Measurements from ENCODE around the gene KCNJ2. TPM values are rescaled to one million over a fixed set of nuclear protein-coding genes. Genes with fewer than 3 reads are reported as not detected.
A peak's percentile ranks its signal among the peaks of the same experiment; 100 is the strongest.

The KCNJ2 gene
- total and polyA plus RNA-seq, 2 experiments from 2014 or later = 0.75 to 1.1 TPM

GRCh38 chr17:70128727-70129238 is 40.5 kb upstream of the KCNJ2 start:
- 95 to 96% methylated on average over 23 of the region's 23 CpGs for WGBS, 2 experiments (ENCODE audit: low coverage in 1 of 2, low lambda C conversion rate in 2 of 2, missing lambda C conversion rate in 2 of 2)
- Histone ChIP-seq H3K36me3 (ENCODE audit: low read depth) (no peaks in the 10 kb centered on the region), H3K79me2 (ENCODE audit: insufficient read depth) (no peaks in the 10 kb centered on the region), H3K4me2 (ENCODE audit: unreplicated experiment) (no peak overlapping the region), H3K9ac (no peak overlapping the region), H2AFZ (no peak overlapping the region), H4K20me1 (ENCODE audit: insufficient read depth) (no peaks in the 10 kb centered on the region), H3F3A (ENCODE audit: insufficient read depth) (no peaks in the 10 kb centered on the region), H3K27ac (no peak overlapping the region), H3K4me1 (ENCODE audit: insufficient read depth) (no peaks in the 10 kb centered on the region), H3K9me3 (ENCODE audit: low read depth) (no peaks in the 10 kb centered on the region), H3K9me2 (ENCODE audit: insufficient read depth) (no peaks in the 10 kb centered on the region), H3K4me3 (no peak overlapping the region), H3K27me3 (replicated peaks; ENCODE audit: insufficient read depth) (no peaks in the 10 kb centered on the region)
- DNase-seq = no peak
- in situ Hi-C loops (cut with MboI) = no loop called here
- TF ChIP-seq EZH2 (IDR thresholded peaks at IDR 0.05; ENCODE audit: insufficient read depth, poor library complexity, severe bottlenecking) (no peak), EZH2phosphoT487 (IDR thresholded peaks at IDR 0.05; ENCODE audit: insufficient read depth, low read depth) (no peak)

DNA sequence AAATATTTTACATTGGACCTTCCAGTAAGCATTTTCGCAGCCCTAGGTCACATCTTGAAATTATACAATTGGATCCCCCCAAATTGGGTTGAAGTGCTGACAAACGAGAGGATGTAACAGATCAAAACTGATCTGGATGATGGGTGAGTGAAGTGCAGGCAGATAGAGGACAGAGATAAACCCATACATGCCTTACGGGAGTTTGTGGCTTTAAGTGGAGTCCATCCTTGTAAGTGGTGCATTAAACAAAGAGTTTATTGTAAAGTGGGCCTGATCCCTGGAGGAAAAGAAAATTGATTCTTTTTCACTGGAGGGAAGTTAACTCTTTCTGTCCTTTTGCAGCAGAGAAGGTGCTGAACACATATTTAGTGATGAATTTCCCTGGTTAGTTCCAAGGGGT is 39.0 kb upstream of the KCNJ2 start:
- Histone ChIP-seq H3K79me2 (ENCODE audit: insufficient read depth) (no peaks in the 10 kb centered on the region), H2AFZ (no peak overlapping the region), H3F3A (ENCODE audit: insufficient read depth) (no peaks in the 10 kb centered on the region), H3K27me3 (replicated peaks; ENCODE audit: insufficient read depth) (no peaks in the 10 kb centered on the region), H3K4me3 (no peak overlapping the region), H3K9ac (no peak overlapping the region), H3K36me3 (ENCODE audit: low read depth) (no peaks in the 10 kb centered on the region), H3K9me2 (ENCODE audit: insufficient read depth) (no peaks in the 10 kb centered on the region), H3K4me2 (ENCODE audit: unreplicated experiment) (no peak overlapping the region), H4K20me1 (ENCODE audit: insufficient read depth) (no peaks in the 10 kb centered on the region), H3K27ac (no peak overlapping the region), H3K4me1 (ENCODE audit: insufficient read depth) (no peaks in the 10 kb centered on the region), H3K9me3 (ENCODE audit: low read depth) (no peaks in the 10 kb centered on the region)
- no peak for DNase-seq
- in situ Hi-C loops (cut with MboI) = no loop called here
- WGBS, 2 experiments (ENCODE audit: low coverage in 1 of 2, low lambda C conversion rate in 2 of 2, missing lambda C conversion rate in 2 of 2) = 75 to 79% methylated on average over 3 of the region's 3 CpGs
- TF ChIP-seq EZH2phosphoT487 (IDR thresholded peaks at IDR 0.05; ENCODE audit: insufficient read depth, low read depth) (no peak), EZH2 (IDR thresholded peaks at IDR 0.05; ENCODE audit: insufficient read depth, poor library complexity, severe bottlenecking) (no peak)

DNA sequence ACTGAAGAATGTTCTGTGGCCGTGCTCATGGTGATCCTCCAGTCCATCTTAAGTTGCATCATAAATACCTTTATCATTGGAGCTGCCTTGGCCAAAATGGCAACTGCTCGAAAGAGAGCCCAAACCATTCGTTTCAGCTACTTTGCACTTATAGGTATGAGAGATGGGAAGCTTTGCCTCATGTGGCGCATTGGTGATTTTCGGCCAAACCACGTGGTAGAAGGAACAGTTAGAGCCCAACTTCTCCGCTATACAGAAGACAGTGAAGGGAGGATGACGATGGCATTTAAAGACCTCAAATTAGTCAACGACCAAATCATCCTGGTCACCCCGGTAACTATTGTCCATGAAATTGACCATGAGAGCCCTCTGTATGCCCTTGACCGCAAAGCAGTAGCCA is 36.8 kb upstream of the KCNJ2 start:
- Histone ChIP-seq H3K9me2 (ENCODE audit: insufficient read depth) (no peaks in the 10 kb centered on the region), H3K4me1 (ENCODE audit: insufficient read depth) (peaks cover 8% of the 10 kb centered on the region), H3K36me3 (ENCODE audit: low read depth) (no peaks in the 10 kb centered on the region), H4K20me1 (ENCODE audit: insufficient read depth) (no peaks in the 10 kb centered on the region), H3F3A (ENCODE audit: insufficient read depth) (peaks cover 7% of the 10 kb centered on the region), H2AFZ (no peak overlapping the region), H3K27me3 (replicated peaks; ENCODE audit: insufficient read depth) (no peaks in the 10 kb centered on the region), H3K9ac (no peak overlapping the region), H3K9me3 (ENCODE audit: low read depth) (no peaks in the 10 kb centered on the region), H3K27ac (no peak overlapping the region), H3K4me2 (ENCODE audit: unreplicated experiment) (no peak overlapping the region), H3K79me2 (ENCODE audit: insufficient read depth) (no peaks in the 10 kb centered on the region), H3K4me3 (no peak overlapping the region)
- TF ChIP-seq EZH2phosphoT487 (IDR thresholded peaks at IDR 0.05; ENCODE audit: insufficient read depth, low read depth) = no peak
- no peak for TF ChIP-seq EZH2 (IDR thresholded peaks at IDR 0.05; ENCODE audit: insufficient read depth, poor library complexity, severe bottlenecking)
- 91 to 94% methylated on average over 11 of the region's 11 CpGs for WGBS, 2 experiments (ENCODE audit: low coverage in 1 of 2, low lambda C conversion rate in 2 of 2, missing lambda C conversion rate in 2 of 2)
- no peak for DNase-seq
- in situ Hi-C loops (cut with MboI) = no loop called here

- H3K27me3 ChIP-seq (replicated peaks; ENCODE audit: insufficient read depth) = no peaks in the 10 kb centered on the region
- peaks cover 22% of the 10 kb centered on the region for H3K4me1 ChIP-seq (ENCODE audit: insufficient read depth)
- DNase-seq = no peak
- no peaks in the 10 kb centered on the region for H3K36me3 ChIP-seq (ENCODE audit: low read depth)
- peaks cover 20% of the 10 kb centered on the region for H3F3A ChIP-seq (ENCODE audit: insufficient read depth)
- no peak overlapping the region for H2AFZ ChIP-seq
- H3K79me2 ChIP-seq (ENCODE audit: insufficient read depth) = no peaks in the 10 kb centered on the region
- H3K4me2 ChIP-seq (ENCODE audit: unreplicated experiment) = no peak overlapping the region
- no peaks in the 10 kb centered on the region for H3K9me3 ChIP-seq (ENCODE audit: low read depth)
- no peaks in the 10 kb centered on the region for H4K20me1 ChIP-seq (ENCODE audit: insufficient read depth)
- no peak overlapping the region for H3K9ac ChIP-seq
- no peak overlapping the region for H3K4me3 ChIP-seq
- H3K27ac ChIP-seq = no peak overlapping the region
- in situ Hi-C loops (cut with MboI) = no loop called here
- 68 to 74% methylated on average over 8 of the region's 8 CpGs for WGBS, 2 experiments (ENCODE audit: low coverage in 1 of 2, low lambda C conversion rate in 2 of 2, missing lambda C conversion rate in 2 of 2)
- TF ChIP-seq EZH2 (IDR thresholded peaks at IDR 0.05; ENCODE audit: insufficient read depth, poor library complexity, severe bottlenecking) = no peak
- no peaks in the 10 kb centered on the region for H3K9me2 ChIP-seq (ENCODE audit: insufficient read depth)
Measured at GRCh38 chr17:70134042-70134441, 35.3 kb upstream of the KCNJ2 start.

DNA sequence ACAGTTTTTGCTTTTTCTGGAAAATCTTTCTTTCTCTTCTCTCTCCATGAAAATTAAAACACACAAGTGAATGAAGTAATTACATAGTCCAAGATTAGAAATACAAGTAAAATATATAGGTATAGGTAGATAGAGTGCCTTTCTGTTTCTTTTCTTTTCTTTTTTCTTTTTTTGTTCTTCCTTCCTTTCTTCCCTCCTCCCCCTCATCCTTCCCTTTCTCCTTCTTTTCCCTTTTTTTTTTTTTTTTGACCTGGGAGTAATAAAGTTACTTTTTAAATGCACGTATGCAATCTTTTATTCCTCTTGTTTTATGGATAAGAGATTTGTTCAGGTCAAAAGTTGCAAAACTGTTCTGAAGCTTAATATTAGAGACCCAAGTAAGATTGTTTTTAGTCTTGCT is 34.6 kb upstream of the KCNJ2 start:
- Histone ChIP-seq H3K79me2 (ENCODE audit: insufficient read depth) (no peaks in the 10 kb centered on the region), H3K9ac (no peak overlapping the region), H3K27ac (no peak overlapping the region), H3K4me2 (ENCODE audit: unreplicated experiment) (no peak overlapping the region), H4K20me1 (ENCODE audit: insufficient read depth) (no peaks in the 10 kb centered on the region), H3F3A (ENCODE audit: insufficient read depth) (peaks cover 20% of the 10 kb centered on the region), H3K36me3 (ENCODE audit: low read depth) (no peaks in the 10 kb centered on the region), H2AFZ (peak overlapping the region; percentile 22; the same call in 1 of the 2 replicates), H3K4me1 (ENCODE audit: insufficient read depth) (peaks cover 22% of the 10 kb centered on the region), H3K9me3 (ENCODE audit: low read depth) (no peaks in the 10 kb centered on the region), H3K9me2 (ENCODE audit: insufficient read depth) (no peaks in the 10 kb centered on the region), H3K27me3 (replicated peaks; ENCODE audit: insufficient read depth) (no peaks in the 10 kb centered on the region), H3K4me3 (no peak overlapping the region)
- no peak for DNase-seq
- in situ Hi-C loops (cut with MboI) = no loop called here
- WGBS, 2 experiments (ENCODE audit: low coverage in 1 of 2, low lambda C conversion rate in 2 of 2, missing lambda C conversion rate in 2 of 2) = 88 to 95% methylated on average over 1 of the region's 1 CpG
- no peak for TF ChIP-seq EZH2 (IDR thresholded peaks at IDR 0.05; ENCODE audit: insufficient read depth, poor library complexity, severe bottlenecking)
- no peak for TF ChIP-seq EZH2phosphoT487 (IDR thresholded peaks at IDR 0.05; ENCODE audit: insufficient read depth, low read depth)

All from GM23248 (cell line).